Astrocyte of the hippocampus (primary cell): ENCODE data around the gene SMURF1.
"Not testable (repeated sequence)": the region's sequence is repeated elsewhere in the genome, so short reads cannot be mapped to it uniquely, and the experiment has no call there.

Experiments used
- DNase-seq: peaks from one replicate; pipeline ENCODE4 v3.0.0; 2011; ENCODE audit warnings: low read depth, low spot score

Gene SMURF1

GRCh38 chr7:99121496-99122021 is 22.3 kb downstream of the SMURF1 start:
- DNase-seq, result no peak

- DNase-seq, result no peak
These were observed 23.0 kb downstream of the SMURF1 start for GRCh38 chr7:99120916-99121315.

GRCh38 chr7:99120501-99120900 is 23.4 kb downstream of the SMURF1 start:
- DNase-seq, result no peak

DNA sequence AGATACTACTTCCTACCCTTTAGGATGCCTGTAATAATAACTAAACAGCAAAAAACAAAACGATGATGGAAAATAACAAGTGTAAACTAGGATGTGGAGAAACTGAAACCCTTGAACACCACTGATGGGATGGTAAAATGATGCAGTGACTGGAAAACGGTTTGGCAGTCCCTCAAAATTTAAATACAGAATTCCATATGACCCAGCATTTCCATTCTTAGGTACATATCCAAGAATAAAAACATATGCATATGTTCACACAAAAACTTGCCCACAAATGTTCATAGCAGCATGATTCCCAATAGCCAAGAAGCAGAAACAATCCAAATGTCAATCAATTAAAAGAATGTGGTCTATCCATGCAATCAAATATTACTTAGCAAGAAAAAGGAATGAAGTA is 25.8 kb downstream of the SMURF1 start:
- DNase-seq, result no peak

DNA sequence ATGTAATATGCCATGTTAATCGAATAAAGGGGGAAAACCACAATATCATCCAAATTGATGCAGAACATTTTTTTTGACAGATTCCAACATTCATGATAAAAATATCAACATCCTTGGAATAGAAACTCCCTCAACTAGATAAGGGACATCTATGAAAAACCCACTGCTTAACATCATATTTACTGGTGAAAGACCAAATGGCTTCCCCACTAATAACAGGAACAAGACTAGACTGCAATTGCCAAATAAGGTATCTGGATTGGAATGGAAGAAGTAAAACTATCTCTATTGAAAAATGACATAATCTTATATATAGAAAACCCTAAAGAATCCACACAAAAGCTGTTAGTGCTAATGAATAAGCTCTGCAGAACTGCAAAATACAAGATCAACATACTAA is 27.8 kb downstream of the SMURF1 start:
- DNase-seq, result no peak

DNA sequence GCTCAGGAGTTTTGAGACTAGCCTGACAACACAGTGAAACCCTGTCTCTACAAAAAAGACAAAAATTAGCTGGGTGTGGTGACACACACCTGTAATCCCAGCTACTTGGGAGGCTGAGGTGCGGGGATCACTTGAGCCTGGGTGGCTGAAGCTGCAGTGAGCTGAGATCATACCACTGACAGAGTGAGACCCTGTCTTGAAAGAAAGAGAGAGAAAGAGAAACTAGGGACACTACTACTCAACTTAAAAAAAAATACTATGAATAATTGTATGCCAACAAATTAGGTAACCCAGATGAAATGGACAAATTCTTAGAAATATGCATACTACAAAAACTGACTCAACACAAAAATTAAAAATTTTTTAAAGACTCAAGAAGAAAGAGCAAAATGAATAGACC is 28.5 kb downstream of the SMURF1 start:
- DNase-seq, result no peak

DNA sequence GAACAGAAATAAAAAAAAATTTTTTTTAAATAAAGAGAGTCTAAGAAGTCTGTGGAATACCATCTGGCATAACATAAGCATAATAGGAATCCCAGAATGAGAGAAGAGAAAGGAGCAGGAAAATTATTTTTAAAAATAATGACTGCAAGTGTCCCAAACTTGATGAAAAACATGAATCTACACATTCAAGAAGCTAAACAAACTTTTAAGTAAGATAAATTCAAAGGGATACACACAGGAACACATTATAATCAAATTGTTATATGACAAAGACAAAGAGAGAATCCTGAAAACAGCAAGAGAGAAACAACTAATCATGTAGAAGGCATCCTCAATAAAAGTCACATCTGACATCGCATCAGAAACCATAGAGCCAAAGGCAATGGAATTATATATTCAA is 30.9 kb downstream of the SMURF1 start:
- DNase-seq, result no peak

DNA sequence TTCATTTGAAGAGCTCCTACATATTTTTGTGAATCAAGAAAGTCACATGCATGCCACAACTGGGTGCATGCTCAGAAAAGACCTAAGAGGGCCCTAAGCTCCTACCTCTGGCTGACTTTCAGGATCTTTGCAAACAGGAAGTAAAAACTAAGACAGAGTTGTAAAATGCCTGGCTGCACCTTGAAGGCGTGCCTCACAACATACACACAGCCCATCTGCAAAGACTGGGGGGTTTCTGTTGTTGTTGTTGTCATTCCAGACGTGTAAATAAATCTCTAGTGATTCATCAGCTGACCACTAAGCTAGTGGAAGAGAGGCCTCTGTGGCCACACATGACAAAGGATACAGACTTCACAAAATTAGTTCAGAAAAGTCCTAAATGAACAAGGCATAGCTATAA is 31.8 kb downstream of the SMURF1 start:
- peak; percentile 50 for DNase-seq

DNA sequence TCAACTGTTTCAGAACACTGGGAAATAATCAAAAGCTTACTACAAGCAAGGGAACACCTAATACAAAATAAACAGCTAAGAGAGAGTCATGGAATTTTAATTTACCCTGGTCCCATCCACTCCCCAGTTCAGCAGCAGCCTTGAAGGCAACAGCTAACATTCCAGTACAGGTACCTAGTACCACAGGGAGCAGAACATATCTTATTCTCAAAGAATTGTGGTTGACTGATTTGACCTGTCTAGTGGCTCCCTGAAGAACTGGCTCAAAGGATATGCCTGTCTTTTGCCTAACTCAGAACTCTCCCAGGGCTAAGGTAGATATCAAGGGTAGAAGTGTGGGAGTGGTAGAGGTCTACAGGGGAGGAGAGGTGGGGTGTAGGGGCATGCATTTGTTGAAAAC is 32.3 kb downstream of the SMURF1 start:
- no peak for DNase-seq

DNA sequence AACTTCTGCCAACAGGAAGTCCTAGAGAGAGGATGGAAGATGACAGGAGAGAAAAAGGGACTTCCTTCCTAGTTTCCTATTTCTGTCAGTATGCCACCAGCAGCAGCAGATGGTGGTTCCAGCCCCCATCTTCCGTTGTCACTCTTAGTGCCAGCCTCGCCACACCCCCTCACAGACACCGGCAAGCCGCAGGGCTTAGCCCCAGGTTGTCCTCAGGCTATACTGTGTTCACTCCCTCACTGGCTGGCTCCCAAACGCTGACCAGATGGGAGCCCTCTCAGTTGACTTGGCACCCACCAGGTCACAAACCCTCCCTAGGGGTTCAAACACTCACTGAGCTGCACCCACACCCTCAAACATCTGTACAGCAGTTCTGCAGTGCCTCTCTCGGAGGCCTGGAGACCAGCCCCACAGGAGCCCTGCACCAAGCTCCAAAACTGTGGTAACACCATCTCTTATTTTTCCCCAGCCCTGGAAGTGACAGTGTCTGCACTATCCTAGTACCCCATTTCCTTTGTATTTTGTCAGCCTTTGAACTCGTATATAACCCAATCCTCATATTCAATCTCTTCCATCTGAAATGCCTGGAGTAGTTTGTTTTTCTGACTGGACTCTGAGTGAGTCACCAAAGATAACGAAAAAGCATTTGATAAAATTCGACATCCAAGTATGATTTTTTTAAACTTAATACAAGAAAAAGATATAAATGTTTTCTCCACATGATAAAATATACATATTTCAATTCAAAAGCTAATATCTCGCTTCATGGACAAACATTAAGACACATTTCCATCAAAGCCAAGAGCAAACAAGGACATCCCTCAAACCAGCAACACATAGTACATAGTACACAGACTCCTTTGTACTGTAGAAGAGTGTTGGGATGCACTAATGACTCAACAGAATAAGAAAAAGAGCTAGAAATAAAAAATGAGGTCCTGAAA is 34.5 kb downstream of the SMURF1 start:
- DNase-seq, result no peak

GRCh38 chr7:99108613-99109012 is 35.3 kb downstream of the SMURF1 start:
- no peak for DNase-seq

GRCh38 chr7:99106821-99107241 is 37.1 kb downstream of the SMURF1 start:
- no peak for DNase-seq

DNA sequence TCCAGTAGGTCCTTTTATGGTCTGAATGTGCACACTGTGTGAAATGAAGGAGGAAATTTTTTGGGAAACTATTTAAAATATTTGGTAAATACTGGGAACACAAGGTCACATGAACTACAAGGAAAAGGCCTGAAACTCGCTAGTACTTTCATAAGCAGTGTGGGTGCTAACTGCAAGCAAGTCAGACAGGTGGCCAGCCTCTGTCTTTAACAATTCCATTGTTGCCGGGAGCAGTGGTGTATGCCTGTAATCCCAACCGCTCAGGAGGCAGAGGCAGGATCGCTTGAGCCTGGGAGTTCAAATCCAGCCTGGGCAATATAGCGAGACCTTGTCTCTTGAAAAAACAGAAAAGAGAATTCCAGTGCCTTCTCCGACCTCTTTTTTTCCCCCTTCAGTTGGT is 37.5 kb downstream of the SMURF1 start:
- DNase-seq, result no peak

DNA sequence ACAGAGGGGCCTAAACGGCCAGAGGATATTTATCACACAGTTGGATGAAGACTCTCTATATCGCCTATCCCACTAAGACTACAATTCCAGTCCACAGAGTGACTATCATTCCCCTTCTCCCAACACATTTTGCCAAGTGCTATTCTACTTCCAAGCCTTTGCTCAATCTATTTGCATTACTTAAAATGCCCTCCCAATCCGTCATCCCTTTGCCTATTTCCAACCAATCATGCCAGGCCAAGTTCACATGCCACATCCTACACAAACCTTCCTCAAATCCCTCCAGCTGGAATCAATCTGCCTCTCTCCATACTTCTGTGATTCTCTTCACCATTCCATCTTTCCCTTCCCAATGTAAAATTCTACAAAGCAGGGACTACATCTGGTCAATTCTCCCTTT is 38.2 kb downstream of the SMURF1 start:
- DNase-seq, result no peak

GRCh38 chr7:99104631-99105030 is 39.3 kb downstream of the SMURF1 start:
- no peak for DNase-seq

DNA sequence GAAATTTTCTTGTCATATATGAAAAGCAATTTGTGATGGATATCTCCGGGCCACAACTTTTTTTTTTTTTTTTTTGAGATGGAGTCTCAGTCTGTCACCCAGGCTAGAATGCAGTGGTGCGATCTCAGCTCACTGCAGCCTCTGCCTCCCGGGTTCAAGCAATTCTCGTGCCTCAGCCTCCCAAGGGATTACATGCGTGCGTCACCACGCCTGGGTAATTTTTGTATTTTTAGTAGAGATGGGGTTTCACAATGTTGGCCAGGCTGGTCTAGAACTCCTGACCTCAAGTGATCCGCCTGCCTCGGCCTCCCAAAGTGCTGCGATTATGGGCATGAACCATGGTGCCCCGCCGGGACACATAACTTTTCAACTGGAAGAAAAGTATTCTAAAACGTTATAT is 40.1 kb downstream of the SMURF1 start:
- DNase-seq, result not testable (repeated sequence)

DNA sequence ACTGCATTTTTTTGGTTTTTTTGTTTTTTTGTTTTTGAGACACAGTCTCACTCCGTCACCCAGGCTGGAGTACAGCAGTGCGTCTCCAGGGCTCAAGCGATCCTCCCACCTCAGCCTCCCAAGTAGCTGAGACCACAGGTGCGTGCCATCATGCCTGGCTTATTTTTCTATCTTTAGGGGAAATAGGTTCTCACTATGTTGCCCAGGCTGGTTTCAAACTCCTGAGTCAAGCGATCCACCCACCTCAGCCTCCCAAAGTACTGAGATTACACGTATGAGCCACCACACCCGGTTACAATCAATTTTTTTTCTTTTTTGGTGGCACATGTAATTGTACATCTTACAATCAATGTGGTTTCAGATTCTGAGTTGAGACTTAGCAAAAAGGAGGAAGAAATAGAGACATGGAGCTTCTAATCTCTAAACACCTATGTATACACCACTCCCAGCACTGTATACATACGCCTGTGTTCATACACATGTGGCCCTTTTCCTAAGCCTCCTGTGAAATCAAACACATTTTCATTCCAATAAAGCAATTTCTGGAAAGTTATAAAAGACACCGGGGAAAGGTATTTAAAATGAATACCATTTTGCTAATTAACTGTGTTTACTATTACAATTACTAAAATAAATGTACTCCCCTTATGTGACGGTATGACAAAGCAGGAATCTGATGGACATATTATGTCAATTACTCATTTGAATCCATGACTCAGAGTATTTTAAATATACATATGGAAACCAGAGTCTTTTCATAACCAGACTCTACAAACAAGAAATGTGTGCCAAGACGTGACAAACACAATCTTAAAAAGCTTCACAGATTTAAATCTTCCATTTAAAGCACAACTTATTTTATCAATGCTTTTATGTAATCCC is 40.9 kb downstream of the SMURF1 start:
- DNase-seq, result no peak

DNA sequence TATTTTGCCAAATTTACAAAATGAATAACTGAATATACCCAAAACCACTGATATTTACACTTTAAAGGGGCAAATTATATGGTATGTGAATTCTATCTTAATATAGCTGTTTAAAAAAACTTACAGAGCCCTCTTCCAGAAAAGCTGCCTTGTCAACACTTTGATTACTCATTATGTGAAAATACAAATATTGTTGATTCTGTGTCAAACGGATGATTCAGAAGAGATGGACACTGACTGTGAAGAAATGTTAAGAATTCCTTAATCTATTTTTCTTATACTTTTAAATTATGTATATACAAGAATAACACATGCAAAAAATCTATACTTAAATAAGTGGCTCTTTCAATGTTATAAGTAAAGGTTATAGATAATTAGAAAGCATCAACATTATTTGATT is 41.5 kb downstream of the SMURF1 start:
- DNase-seq, result no peak

DNA sequence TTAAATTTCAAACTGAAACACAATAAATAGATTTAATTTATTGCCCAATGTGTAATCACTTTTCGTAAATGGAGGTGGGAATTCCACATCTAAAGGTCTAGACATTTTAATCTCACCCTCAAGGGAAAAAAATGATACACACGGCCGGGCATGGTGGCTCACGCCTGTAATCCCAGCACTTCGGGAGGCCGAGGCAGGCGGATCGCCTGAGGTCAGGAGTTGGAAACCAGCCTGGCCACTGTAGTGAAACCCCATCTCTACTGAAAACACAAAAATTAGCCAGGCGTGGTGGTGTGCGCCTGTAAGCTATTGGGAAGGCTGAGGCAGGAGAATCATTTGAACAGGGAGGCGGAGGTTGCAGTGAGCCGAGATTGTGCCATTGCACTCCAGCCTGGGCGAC is 42.4 kb downstream of the SMURF1 start:
- not testable (repeated sequence) for DNase-seq

- no peak for DNase-seq
These were observed 44.3 kb downstream of the SMURF1 start for GRCh38 chr7:99099499-99100077.

DNA sequence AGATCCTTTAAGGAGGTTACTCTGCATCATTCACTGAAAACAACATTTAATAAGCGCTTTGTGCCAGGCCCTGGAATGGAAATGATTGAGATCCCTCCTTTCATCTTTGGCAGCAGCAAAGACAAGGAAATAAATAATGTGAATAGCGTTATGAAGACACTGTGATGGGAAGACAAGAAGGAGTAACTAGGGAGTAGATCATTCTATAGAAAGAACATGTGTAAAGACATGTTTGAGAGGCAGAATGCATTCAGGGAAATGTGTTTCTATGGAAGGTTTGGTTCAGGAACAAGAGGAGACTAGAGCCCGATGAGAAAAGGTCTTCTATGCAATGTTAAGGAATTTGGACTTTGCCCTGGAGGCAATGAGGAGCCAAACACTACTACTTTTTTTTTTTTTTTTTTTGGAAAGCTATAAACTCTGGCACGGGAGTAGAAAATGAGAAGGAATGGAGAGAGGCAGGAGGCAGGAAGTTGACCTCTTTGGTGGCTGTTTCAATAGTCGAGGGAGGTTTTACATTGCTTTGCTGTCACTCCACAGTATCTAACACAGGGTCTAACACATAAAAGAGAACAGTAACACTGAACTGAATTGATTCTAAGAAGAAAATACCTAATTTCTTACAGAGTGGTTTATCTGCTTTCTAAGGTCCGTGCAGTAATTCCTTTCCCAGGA is 44.9 kb downstream of the SMURF1 start:
- DNase-seq, result no peak
